Right lobe of liver (tissue), 6 donors: ENCODE data around the gene HOXB5. TPM values are rescaled to one million over a fixed set of nuclear protein-coding genes. Genes with fewer than 3 reads are reported as not detected.
A peak's percentile ranks its signal among the peaks of the same experiment; 100 is the strongest.

Experiments
- ATAC-seq, 4 donors: fragments of 200-7000 bp; cut with Tn5 transposase; one replicate each; pipeline ENCODE4 v1.9.1; 2020; ENCODE audit warnings: mild to moderate bottlenecking in 4 of 4, moderate library complexity in 4 of 4
- DNase-seq, 3 donors: peaks; one replicate each; pipeline ENCODE4 v3.0.0-alpha.2; 2020
- H3K27ac ChIP-seq, 3 donors: fragments of 200-600 bp; one replicate each; pipeline ENCODE4 v1.8.0; 2022
- H3K27me3 ChIP-seq, 2 donors: fragments of 200-600 bp; one replicate each; pipeline ENCODE4 v1.8.0; 2022
- H3K36me3 ChIP-seq, 4 donors: fragments of 200-600 bp; sonication (generic) in 1 of 4; one replicate each; pipeline versions ENCODE4 v1.5.1 to v1.8.0; 2017 to 2022; ENCODE audit warnings: control low read depth in 1 of 4
- H3K4me1 ChIP-seq, 4 donors: fragments of 200-600 bp; sonication (generic) in 1 of 4; one replicate each; pipeline versions ENCODE4 v1.5.1 to v1.8.0; 2017 to 2022; ENCODE audit warnings: control low read depth in 1 of 4
- H3K4me3 ChIP-seq, 3 donors: fragments of 200-600 bp; one replicate each; pipeline ENCODE4 v1.8.0; 2022
- H3K9me3 ChIP-seq, 4 donors: fragments of 200-600 bp; sonication (generic) in 1 of 4; one replicate each; pipeline versions ENCODE4 v1.5.1 to v1.8.0; 2017 to 2022; ENCODE audit warnings: control low read depth in 1 of 4
- CTCF ChIP-seq, 4 donors: fragments of 200-600 bp in 3 of 4; fragments of 450-650 bp in 1 of 4; IDR thresholded peaks; one replicate each; pipeline versions ENCODE4 v1.5.1 to v1.8.0; 2016 to 2022; ENCODE audit warnings: antibody characterized with exemption in 4 of 4, mild to moderate bottlenecking in 2 of 4
- POLR2A ChIP-seq: fragments of 450-650 bp; IDR thresholded peaks from one replicate; pipeline ENCODE4 v1.6.1; 2017; ENCODE audit warnings: antibody characterized with exemption, mild to moderate bottlenecking
- WGBS: methylation state at CpG from one replicate; pipeline ENCODE4 v1.1.6; 2018; ENCODE audit warnings: low coverage, low lambda C conversion rate; ENCODE audit not compliant: insufficient coverage; ENCODE audit errors: missing lambda C conversion rate; 5-methylcytosine and 5-hydroxymethylcytosine counted together
- intact Hi-C, 2 donors: fragments of 100-400 bp; cut with DNase I; formaldehyde crosslinking; loops; one replicate each; pipeline versions ENCODE4 v1.11.2 to v1.14.1; 2022
- total RNA-seq, 6 experiments: library from RNA; depleted of rRNA in 2 of 6; stranded (reverse); fragments of >200 nt in 2 of 6; fragmentation: NEBNext Ultra II Directional in 3 of 6; extraction: Animal tissue kit (Norgen Biotek cat#: 25700) in 3 of 6; gene quantifications; one replicate each; pipeline versions ENCODE4 v1.1.0 to v1.2.4, GENCODE V29; 2016 to 2023
- donor health status: DM: no; HTN: yes; CAD: no.
- donor health status: DM: no; HTN: no; CAD: no.
- donor health status: DM: no; HTN: no; CAD: no.
- donor health status: DM: no; HTN: yes; CAD: no.
- donor health status: DM: no; HTN: yes; CAD: no.

The HOXB5 gene
- total RNA-seq, 6 experiments from 2014 or later: 0.11 to 0.29 (median 0.19) TPM; not detected in 1

GRCh38 chr17:48636177-48637018 is 42.8 kb upstream of the HOXB5 start:
- ATAC-seq: peak; percentile 54 to 78 (median 67)
- WGBS: 5% methylated on average over 20 of the region's 39 CpGs
- Histone ChIP-seq H3K4me1 (no peaks in the 10 kb centered on the region), H3K4me3 (no peak overlapping the region), H3K36me3 (no peaks in the 10 kb centered on the region), H3K9me3 (no peaks in the 10 kb centered on the region), H3K27ac (no peak overlapping the region), H3K27me3 (peaks cover 12 to 68% of the 10 kb centered on the region in 2 donors)
- intact Hi-C loops: no loop called here
- peak in 1 of 3 donors; percentile 66 for DNase-seq
- TF ChIP-seq POLR2A (no peak), CTCF (IDR thresholded peaks at IDR 0.05) (peak; percentile 13 to 39 (median 38))

- TF ChIP-seq CTCF (IDR thresholded peaks at IDR 0.05) (no peak), POLR2A (no peak)
- no peaks in the 10 kb centered on the region for H3K4me1 ChIP-seq
- no peak overlapping the region for H3K4me3 ChIP-seq
- peaks cover 16 to 79% of the 10 kb centered on the region in 2 donors for H3K27me3 ChIP-seq
- DNase-seq (no peak), ATAC-seq (no peak)
- H3K9me3 ChIP-seq: no peaks in the 10 kb centered on the region
- WGBS: 20% methylated on average over 14 of the region's 20 CpGs
- no peak overlapping the region for H3K27ac ChIP-seq
- intact Hi-C loops: no loop called here
- no peaks in the 10 kb centered on the region for H3K36me3 ChIP-seq
Measured at GRCh38 chr17:48634493-48635208, 41.1 kb upstream of the HOXB5 start.

GRCh38 chr17:48633266-48633677 is 39.7 kb upstream of the HOXB5 start:
- Histone ChIP-seq H3K9me3 (no peaks in the 10 kb centered on the region), H3K27me3 (peaks cover 18 to 80% of the 10 kb centered on the region in 2 donors), H3K4me3 (no peak overlapping the region), H3K27ac (no peak overlapping the region), H3K4me1 (no peaks in the 10 kb centered on the region), H3K36me3 (no peaks in the 10 kb centered on the region)
- no peak for DNase-seq
- TF ChIP-seq POLR2A (no peak), CTCF (IDR thresholded peaks at IDR 0.05) (no peak)
- ATAC-seq: no peak
- intact Hi-C loops: no loop called here
- 29% methylated on average over 12 of the region's 35 CpGs for WGBS

GRCh38 chr17:48632579-48633265 is 39.1 kb upstream of the HOXB5 start:
- 27% methylated on average over 6 of the region's 7 CpGs for WGBS
- TF ChIP-seq CTCF (IDR thresholded peaks at IDR 0.05) (no peak), POLR2A (no peak)
- no peak for ATAC-seq
- Histone ChIP-seq H3K36me3 (no peaks in the 10 kb centered on the region), H3K27me3 (peaks cover 18 to 84% of the 10 kb centered on the region in 2 donors), H3K4me1 (no peaks in the 10 kb centered on the region), H3K9me3 (no peaks in the 10 kb centered on the region), H3K4me3 (no peak overlapping the region), H3K27ac (no peak overlapping the region)
- intact Hi-C loops: no loop called here
- no peak for DNase-seq
